HepG2 (cell line): ENCODE results near the gene AHSP. TPM values are rescaled to one million over a fixed set of nuclear protein-coding genes. Genes with fewer than 3 reads are reported as not detected.
A peak's percentile ranks its signal among the peaks of the same experiment; 100 is the strongest.

ENCODE experiments used
- ADNP ChIP-seq: sonication (generic); formaldehyde crosslinking; IDR thresholded peaks from 2 replicates; pipeline ENCODE4 v1.4.0; 2020; ENCODE audit warnings: missing genetic modification reagents
- FOXC1 ChIP-seq: sonication (generic); formaldehyde crosslinking; IDR thresholded peaks from 2 replicates; pipeline ENCODE4 v1.8.0; 2022; ENCODE audit warnings: mild to moderate bottlenecking, missing genetic modification reagents, borderline replicate concordance
- GATAD2A ChIP-seq: IDR thresholded peaks from 2 replicates; pipeline ENCODE4 v1.6.1; 2016
- HDAC6 ChIP-seq: fragments of 200-600 bp; sonication (generic); IDR thresholded peaks from 2 replicates; pipeline ENCODE4 v1.7.0; 2017; ENCODE audit warnings: mild to moderate bottlenecking, antibody characterized with exemption, low read length, low read depth
- IKZF1 ChIP-seq: fragments of 450-650 bp; IDR thresholded peaks from 2 replicates; pipeline ENCODE4 v1.7.1; 2016
- MAFK ChIP-seq, 2 experiments: IDR thresholded peaks in 1 of 2; conservative IDR thresholded peaks in 1 of 2; 2 replicates each; pipeline ENCODE4 v1.6.1; 2011; ENCODE audit warnings: improper control_type of control experiment in 2 of 2, low read length in 2 of 2
- MAZ ChIP-seq, 2 experiments: sonication (generic) in 1 of 2; formaldehyde crosslinking in 1 of 2; IDR thresholded peaks; 2 replicates each; pipeline versions ENCODE4 v1.5.0 to v1.6.1; 2012 to 2020; ENCODE audit warnings: low read depth in 2 of 2, mild to moderate bottlenecking in 2 of 2, borderline replicate concordance in 1 of 2, improper control_type of control experiment in 1 of 2, low read length in 1 of 2, missing genetic modification reagents in 1 of 2, moderate library complexity in 1 of 2
- PRMT3 ChIP-seq: sonication (generic); formaldehyde crosslinking; IDR thresholded peaks from 2 replicates; pipeline ENCODE4 v1.8.1; 2022; ENCODE audit warnings: low read depth, mild to moderate bottlenecking, moderate library complexity, missing genetic modification reagents, borderline replicate concordance
- RFXAP ChIP-seq: sonication (generic); formaldehyde crosslinking; IDR thresholded peaks from 2 replicates; pipeline ENCODE4 v1.4.0; 2020; ENCODE audit warnings: missing genetic modification reagents, borderline replicate concordance
- SP1 ChIP-seq, 2 experiments: fragments of 450-650 bp in 1 of 2; sonication (generic) in 1 of 2; formaldehyde crosslinking in 1 of 2; IDR thresholded peaks; 2 replicates each; pipeline versions ENCODE4 v1.4.0 to v1.6.1; 2016 to 2020; ENCODE audit warnings: missing genetic modification reagents in 1 of 2
- SSRP1 ChIP-seq: IDR thresholded peaks from 2 replicates; pipeline ENCODE4 v1.6.1; 2016; ENCODE audit warnings: control low read depth
- ZNF431 ChIP-seq: sonication (generic); formaldehyde crosslinking; IDR thresholded peaks from 2 replicates; pipeline ENCODE4 v1.9.0; 2022; ENCODE audit warnings: missing genetic modification reagents, low read depth, mild to moderate bottlenecking, borderline replicate concordance
- ZNF556 ChIP-seq: sonication (generic); formaldehyde crosslinking; IDR thresholded peaks from 2 replicates; pipeline ENCODE4 v1.4.0; 2020; ENCODE audit warnings: mild to moderate bottlenecking, missing genetic modification reagents, borderline replicate concordance
- ZNF772 ChIP-seq: sonication (generic); formaldehyde crosslinking; IDR thresholded peaks from 2 replicates; pipeline ENCODE4 v1.5.0; 2020; ENCODE audit warnings: mild to moderate bottlenecking, missing genetic modification reagents
- polyA plus RNA-seq, 8 experiments: library from polyadenylated mRNA; depleted of rRNA in 3 of 8; stranded (reverse) in 7 of 8; unstranded in 1 of 8; fragments of >200 nt; fragmentation: Illumina TruSeq in 4 of 8; extraction: Trizol in 4 of 8; gene quantifications; 2 replicates each; pipeline versions ENCODE4 v1.2.1 to v1.2.3, GENCODE V29; 2011 to 2016; ENCODE audit warnings: low read depth in 4 of 8, missing spikeins in 1 of 8, mixed read lengths in 1 of 8; ENCODE audit not compliant: insufficient read depth in 1 of 8
- total RNA-seq, 5 experiments: library from RNA; depleted of rRNA; stranded (reverse); fragments of >200 nt; fragmentation: Illumina TruSeq; extraction: Trizol; gene quantifications; 2 replicates each; pipeline ENCODE4 v1.2.3, GENCODE V29; 2016; ENCODE audit warnings: low read depth in 1 of 5
- TF ChIP-seq, protein P1 (sequence below): sonication (generic); formaldehyde crosslinking; IDR thresholded peaks from 2 replicates; pipeline ENCODE4 v1.8.1; 2023; ENCODE audit warnings: missing genetic modification reagents, inconsistent platforms, borderline replicate concordance
- TF ChIP-seq, protein P2 (sequence below): sonication (generic); formaldehyde crosslinking; IDR thresholded peaks from 2 replicates; pipeline ENCODE4 v1.9.0; 2021; ENCODE audit warnings: mild to moderate bottlenecking, missing genetic modification reagents
- TF ChIP-seq, protein P3 (sequence below): sonication (generic); formaldehyde crosslinking; IDR thresholded peaks from 2 replicates; pipeline ENCODE4 v1.4.0; 2020; ENCODE audit warnings: missing genetic modification reagents, borderline replicate concordance
- TF ChIP-seq, protein P4 (sequence below): sonication (generic); IDR thresholded peaks from 2 replicates; pipeline ENCODE4 v1.6.1; 2016; ENCODE audit warnings: low read depth, borderline replicate concordance

The AHSP gene
- total and polyA plus RNA-seq, 2 of the 13 experiments (the other 11 are each of a cell fraction or from before 2014, with no cell fraction given): not detected

DNA sequence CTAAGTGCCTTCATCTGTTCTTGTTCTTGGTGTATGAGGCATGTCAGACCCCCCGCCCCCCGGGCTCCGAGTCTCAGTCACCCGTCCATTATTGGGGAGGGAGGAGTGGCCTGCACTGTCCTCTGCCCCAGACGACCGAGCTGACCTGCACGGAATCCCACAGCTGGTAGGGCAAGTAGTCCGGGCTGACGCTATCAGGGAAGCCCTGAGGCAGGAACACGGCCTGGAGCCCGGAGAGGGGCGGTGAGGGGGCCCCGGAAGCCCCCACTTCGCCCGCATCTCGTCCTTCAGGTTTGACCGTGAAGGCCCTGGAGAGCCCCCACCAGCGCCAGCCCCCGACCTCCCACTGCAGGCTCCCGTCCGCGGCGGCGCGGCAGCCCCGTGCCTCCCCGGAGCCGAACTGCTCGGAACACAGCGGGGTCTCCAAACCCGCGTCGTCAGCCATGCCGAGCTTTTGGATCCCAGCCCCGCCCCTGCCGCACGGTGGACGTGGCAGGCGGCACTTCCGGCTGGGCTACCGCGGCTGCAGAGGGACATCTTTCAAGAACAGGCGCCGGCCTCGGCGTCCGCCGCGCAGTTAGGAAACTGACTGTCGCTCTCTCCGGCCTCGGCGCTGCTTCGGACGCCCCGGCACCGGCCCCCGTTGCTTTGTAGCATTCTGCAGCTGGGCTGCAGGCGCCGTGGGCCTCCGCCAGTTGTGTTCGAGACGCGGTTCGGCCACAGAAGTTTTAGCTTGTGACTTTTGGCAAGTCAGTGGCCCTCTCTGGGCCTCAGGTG lies 19.6 kb upstream of the AHSP start, which contains the start of gene RUSF1 (continued):
- TF ChIP-seq, protein P1, sequence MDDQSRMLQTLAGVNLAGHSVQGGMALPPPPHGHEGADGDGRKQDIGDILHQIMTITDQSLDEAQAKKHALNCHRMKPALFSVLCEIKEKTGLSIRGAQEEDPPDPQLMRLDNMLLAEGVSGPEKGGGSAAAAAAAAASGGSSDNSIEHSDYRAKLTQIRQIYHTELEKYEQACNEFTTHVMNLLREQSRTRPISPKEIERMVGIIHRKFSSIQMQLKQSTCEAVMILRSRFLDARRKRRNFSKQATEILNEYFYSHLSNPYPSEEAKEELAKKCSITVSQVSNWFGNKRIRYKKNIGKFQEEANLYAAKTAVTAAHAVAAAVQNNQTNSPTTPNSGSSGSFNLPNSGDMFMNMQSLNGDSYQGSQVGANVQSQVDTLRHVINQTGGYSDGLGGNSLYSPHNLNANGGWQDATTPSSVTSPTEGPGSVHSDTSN: no peak; the same call in 1 of the 2 replicates
- TF ChIP-seq SP1 (IDR thresholded peaks at IDR 0.05): no peak
- peak; percentile 95 for TF ChIP-seq SP1 (CRISPR knock-in tag; IDR thresholded peaks at IDR 0.05)
- no peak for TF ChIP-seq ADNP
- TF ChIP-seq ZNF556 (CRISPR knock-in tag): peak; percentile 99
- TF ChIP-seq PRMT3: peak; percentile 39; the same call in 1 of the 2 replicates
- TF ChIP-seq ZNF431: peak; percentile 76; the same call in 1 of the 2 replicates
- no peak for TF ChIP-seq MAFK (conservative IDR thresholded peaks at IDR 0.05 in 1 of 2, IDR thresholded peaks at IDR 0.05 in 1 of 2; ENCODE audit: low read length in 2 of 2)
- peak; percentile 85; the same call in 1 of the 2 replicates for TF ChIP-seq FOXC1
- TF ChIP-seq HDAC6: no peak
- TF ChIP-seq, protein P2, sequence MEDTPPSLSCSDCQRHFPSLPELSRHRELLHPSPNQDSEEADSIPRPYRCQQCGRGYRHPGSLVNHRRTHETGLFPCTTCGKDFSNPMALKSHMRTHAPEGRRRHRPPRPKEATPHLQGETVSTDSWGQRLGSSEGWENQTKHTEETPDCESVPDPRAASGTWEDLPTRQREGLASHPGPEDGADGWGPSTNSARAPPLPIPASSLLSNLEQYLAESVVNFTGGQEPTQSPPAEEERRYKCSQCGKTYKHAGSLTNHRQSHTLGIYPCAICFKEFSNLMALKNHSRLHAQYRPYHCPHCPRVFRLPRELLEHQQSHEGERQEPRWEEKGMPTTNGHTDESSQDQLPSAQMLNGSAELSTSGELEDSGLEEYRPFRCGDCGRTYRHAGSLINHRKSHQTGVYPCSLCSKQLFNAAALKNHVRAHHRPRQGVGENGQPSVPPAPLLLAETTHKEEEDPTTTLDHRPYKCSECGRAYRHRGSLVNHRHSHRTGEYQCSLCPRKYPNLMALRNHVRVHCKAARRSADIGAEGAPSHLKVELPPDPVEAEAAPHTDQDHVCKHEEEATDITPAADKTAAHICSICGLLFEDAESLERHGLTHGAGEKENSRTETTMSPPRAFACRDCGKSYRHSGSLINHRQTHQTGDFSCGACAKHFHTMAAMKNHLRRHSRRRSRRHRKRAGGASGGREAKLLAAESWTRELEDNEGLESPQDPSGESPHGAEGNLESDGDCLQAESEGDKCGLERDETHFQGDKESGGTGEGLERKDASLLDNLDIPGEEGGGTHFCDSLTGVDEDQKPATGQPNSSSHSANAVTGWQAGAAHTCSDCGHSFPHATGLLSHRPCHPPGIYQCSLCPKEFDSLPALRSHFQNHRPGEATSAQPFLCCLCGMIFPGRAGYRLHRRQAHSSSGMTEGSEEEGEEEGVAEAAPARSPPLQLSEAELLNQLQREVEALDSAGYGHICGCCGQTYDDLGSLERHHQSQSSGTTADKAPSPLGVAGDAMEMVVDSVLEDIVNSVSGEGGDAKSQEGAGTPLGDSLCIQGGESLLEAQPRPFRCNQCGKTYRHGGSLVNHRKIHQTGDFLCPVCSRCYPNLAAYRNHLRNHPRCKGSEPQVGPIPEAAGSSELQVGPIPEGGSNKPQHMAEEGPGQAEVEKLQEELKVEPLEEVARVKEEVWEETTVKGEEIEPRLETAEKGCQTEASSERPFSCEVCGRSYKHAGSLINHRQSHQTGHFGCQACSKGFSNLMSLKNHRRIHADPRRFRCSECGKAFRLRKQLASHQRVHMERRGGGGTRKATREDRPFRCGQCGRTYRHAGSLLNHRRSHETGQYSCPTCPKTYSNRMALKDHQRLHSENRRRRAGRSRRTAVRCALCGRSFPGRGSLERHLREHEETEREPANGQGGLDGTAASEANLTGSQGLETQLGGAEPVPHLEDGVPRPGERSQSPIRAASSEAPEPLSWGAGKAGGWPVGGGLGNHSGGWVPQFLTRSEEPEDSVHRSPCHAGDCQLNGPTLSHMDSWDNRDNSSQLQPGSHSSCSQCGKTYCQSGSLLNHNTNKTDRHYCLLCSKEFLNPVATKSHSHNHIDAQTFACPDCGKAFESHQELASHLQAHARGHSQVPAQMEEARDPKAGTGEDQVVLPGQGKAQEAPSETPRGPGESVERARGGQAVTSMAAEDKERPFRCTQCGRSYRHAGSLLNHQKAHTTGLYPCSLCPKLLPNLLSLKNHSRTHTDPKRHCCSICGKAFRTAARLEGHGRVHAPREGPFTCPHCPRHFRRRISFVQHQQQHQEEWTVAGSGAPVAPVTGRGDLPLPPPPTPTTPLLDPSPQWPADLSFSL: peak; percentile 82
- TF ChIP-seq RFXAP (CRISPR knock-in tag): peak; percentile 50; the same call in 1 of the 2 replicates
- TF ChIP-seq, protein P3, sequence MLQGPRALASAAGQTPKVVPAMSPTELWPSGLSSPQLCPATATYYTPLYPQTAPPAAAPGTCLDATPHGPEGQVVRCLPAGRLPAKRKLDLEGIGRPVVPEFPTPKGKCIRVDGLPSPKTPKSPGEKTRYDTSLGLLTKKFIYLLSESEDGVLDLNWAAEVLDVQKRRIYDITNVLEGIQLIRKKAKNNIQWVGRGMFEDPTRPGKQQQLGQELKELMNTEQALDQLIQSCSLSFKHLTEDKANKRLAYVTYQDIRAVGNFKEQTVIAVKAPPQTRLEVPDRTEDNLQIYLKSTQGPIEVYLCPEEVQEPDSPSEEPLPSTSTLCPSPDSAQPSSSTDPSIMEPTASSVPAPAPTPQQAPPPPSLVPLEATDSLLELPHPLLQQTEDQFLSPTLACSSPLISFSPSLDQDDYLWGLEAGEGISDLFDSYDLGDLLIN (CRISPR knock-in tag): peak; percentile 66; the same call in 1 of the 2 replicates
- TF ChIP-seq, protein P4, sequence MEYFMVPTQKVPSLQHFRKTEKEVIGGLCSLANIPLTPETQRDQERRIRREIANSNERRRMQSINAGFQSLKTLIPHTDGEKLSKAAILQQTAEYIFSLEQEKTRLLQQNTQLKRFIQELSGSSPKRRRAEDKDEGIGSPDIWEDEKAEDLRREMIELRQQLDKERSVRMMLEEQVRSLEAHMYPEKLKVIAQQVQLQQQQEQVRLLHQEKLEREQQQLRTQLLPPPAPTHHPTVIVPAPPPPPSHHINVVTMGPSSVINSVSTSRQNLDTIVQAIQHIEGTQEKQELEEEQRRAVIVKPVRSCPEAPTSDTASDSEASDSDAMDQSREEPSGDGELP: no peak; the same call in 1 of the 2 replicates
- no peak for TF ChIP-seq IKZF1
- peak; percentile 72 for TF ChIP-seq GATAD2A (CRISPR knock-in tag)
- TF ChIP-seq SSRP1 (CRISPR knock-in tag): no peak; the same call in 1 of the 2 replicates
- TF ChIP-seq ZNF772 (CRISPR knock-in tag): peak; percentile 97; the same call in 1 of the 2 replicates
- TF ChIP-seq MAZ (IDR thresholded peaks at IDR 0.05; ENCODE audit: borderline replicate concordance, low read depth, low read length): peak; percentile 47; the same call in 1 of the 2 replicates
- TF ChIP-seq MAZ (CRISPR knock-in tag; IDR thresholded peaks at IDR 0.05; ENCODE audit: low read depth): peak; percentile 94
